H1 (cell line): Measurements from ENCODE around the gene PTH2R. TPM values are rescaled to one million over a fixed set of nuclear protein-coding genes. Genes with fewer than 3 reads are reported as not detected.

Source experiments
- SP1 ChIP-seq: IDR thresholded peaks from 2 replicates; pipeline ENCODE4 v1.6.1; 2011; ENCODE audit warnings: low read depth, low read length
- SRF ChIP-seq: IDR thresholded peaks from 2 replicates; pipeline ENCODE4 v1.6.1; 2011; ENCODE audit warnings: mild to moderate bottlenecking, low read depth, low read length, moderate library complexity
- polyA plus RNA-seq, 7 experiments: library from polyadenylated mRNA; depleted of rRNA in 3 of 7; stranded (reverse) in 5 of 7; unstranded in 2 of 7; fragments of >200 nt in 5 of 7; fragments of 200-250 nt in 2 of 7; gene quantifications; 1 replicate in 5 of 7; 2 replicates in 1 of 7; 4 replicates in 1 of 7; pipeline versions ENCODE4 v1.2.1 to v1.2.3, GENCODE V29; 2011 to 2013; ENCODE audit warnings: missing spikeins in 2 of 7, mixed read lengths in 2 of 7
- total RNA-seq: library from RNA; stranded (reverse); fragmentation: NEBNext Ultra II Directional; extraction: Animal tissue kit (Norgen Biotek cat#: 25700); gene quantifications from 2 replicates; pipeline ENCODE4 v1.2.1, GENCODE V29; 2021

The PTH2R gene
- total and polyA plus RNA-seq, 2 of the 8 experiments (the other 6 are each of a cell fraction or from before 2014, with no cell fraction given) = 0.19 to 0.38 TPM

DNA sequence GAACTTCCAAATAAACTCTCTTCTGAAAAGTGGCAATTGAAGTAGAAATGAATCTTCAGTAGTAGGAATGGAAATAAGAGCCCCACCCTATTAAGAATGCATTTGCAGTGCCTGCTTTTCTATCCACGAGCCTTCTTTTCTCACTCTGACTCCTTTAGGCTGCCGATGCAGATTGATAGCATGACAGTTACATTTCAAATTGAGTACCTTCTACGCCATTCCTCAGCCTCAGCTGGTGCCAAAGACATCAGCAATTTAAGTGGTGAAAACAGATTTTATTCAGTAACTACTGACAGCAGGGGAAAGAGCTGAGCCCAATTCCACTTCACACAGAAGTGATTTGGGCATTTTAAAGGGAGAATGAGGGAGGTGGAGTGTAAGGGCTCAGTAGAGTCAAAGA, 85.5 kb downstream of the PTH2R start (continued):
- no peak for TF ChIP-seq SRF
- no peak for TF ChIP-seq SP1
